ENCODE measurements around the gene FBXO39. TPM values are rescaled to one million over a fixed set of nuclear protein-coding genes. Genes with fewer than 3 reads are reported as not detected.

FBXO39 gene
- total and polyA plus RNA-seq, 4 donors = 0.32 TPM; not detected in 3

GRCh38 chr17:6753546-6753945 is 22.5 kb upstream of the FBXO39 start:
- no peak for TF ChIP-seq CTCF (IDR thresholded peaks at IDR 0.05; ENCODE audit: control extremely low read depth, extremely low read depth)
- WGBS, 2 donors = 61 to 71% methylated on average over 6 of the region's 6 CpGs
- peak overlapping the region; percentile 34 to 81 for H3K27ac ChIP-seq (ENCODE audit: low read depth in 1 of 2, low read length in 1 of 2)
- no peaks in the 10 kb centered on the region for H3K27me3 ChIP-seq (ENCODE audit: control insufficient read depth in 3 of 3, insufficient read depth in 3 of 3, low read length in 2 of 3)
- no peak overlapping the region for H3K4me3 ChIP-seq
- DNase-seq (peak; percentile 20 to 48 (median 34)), ATAC-seq (ENCODE audit: insufficient read depth, low FRiP score) (no peak)
- peaks cover 0 to 36% (median 6%) of the 10 kb centered on the region in 5 donors for H3K4me1 ChIP-seq (ENCODE audit: control insufficient read depth in 5 of 5, insufficient read depth in 5 of 5, low read length in 5 of 5)
- no peak overlapping the region for H3K9ac ChIP-seq (ENCODE audit: insufficient read depth in 1 of 2, low read length in 2 of 2)
- no peaks in the 10 kb centered on the region for H3K9me3 ChIP-seq (ENCODE audit: control insufficient read depth in 4 of 4, insufficient read depth in 3 of 4, low read length in 3 of 4)
- peaks cover 0 to 5% (median 0%) of the 10 kb centered on the region in 4 donors for H3K36me3 ChIP-seq (ENCODE audit: control insufficient read depth in 4 of 4, insufficient read depth in 4 of 4, low read length in 4 of 4)

- peak overlapping the region; percentile 85 to 97 for H3K27ac ChIP-seq (ENCODE audit: low read depth in 1 of 2, low read length in 1 of 2)
- no peak for TF ChIP-seq CTCF (IDR thresholded peaks at IDR 0.05; ENCODE audit: control extremely low read depth, extremely low read depth)
- H3K9me3 ChIP-seq (ENCODE audit: control insufficient read depth in 4 of 4, insufficient read depth in 3 of 4, low read length in 3 of 4) = no peaks in the 10 kb centered on the region
- H3K4me1 ChIP-seq (ENCODE audit: control insufficient read depth in 5 of 5, insufficient read depth in 5 of 5, low read length in 5 of 5) = peaks cover 0 to 36% (median 6%) of the 10 kb centered on the region in 5 donors
- DNase-seq (peak; percentile 69 to 80 (median 77)), ATAC-seq (ENCODE audit: insufficient read depth, low FRiP score) (no peak)
- peak overlapping the region in 1 of 2 donors; percentile 51 for H3K9ac ChIP-seq (ENCODE audit: insufficient read depth in 1 of 2, low read length in 2 of 2)
- WGBS, 2 donors = 58 to 66% methylated on average over 5 of the region's 5 CpGs
- peak overlapping the region; percentile 67 for H3K4me3 ChIP-seq
- H3K36me3 ChIP-seq (ENCODE audit: control insufficient read depth in 4 of 4, insufficient read depth in 4 of 4, low read length in 4 of 4) = peaks cover 0 to 7% (median 3%) of the 10 kb centered on the region in 4 donors
- H3K27me3 ChIP-seq (ENCODE audit: control insufficient read depth in 3 of 3, insufficient read depth in 3 of 3, low read length in 2 of 3) = no peaks in the 10 kb centered on the region
These were observed 20.7 kb upstream of the FBXO39 start for GRCh38 chr17:6755281-6755680.

- peaks cover 0 to 10% (median 4%) of the 10 kb centered on the region in 4 donors for H3K36me3 ChIP-seq (ENCODE audit: control insufficient read depth in 4 of 4, insufficient read depth in 4 of 4, low read length in 4 of 4)
- no peak for TF ChIP-seq CTCF (IDR thresholded peaks at IDR 0.05; ENCODE audit: control extremely low read depth, extremely low read depth)
- peak within 1 kb of the TSS; percentile 85 to 97 for H3K27ac ChIP-seq (ENCODE audit: low read depth in 1 of 2, low read length in 1 of 2)
- ATAC-seq (ENCODE audit: insufficient read depth, low FRiP score) (peak; percentile 29), DNase-seq (peak; percentile 28 to 67 (median 60))
- no peaks in the 10 kb centered on the region for H3K27me3 ChIP-seq (ENCODE audit: control insufficient read depth in 3 of 3, insufficient read depth in 3 of 3, low read length in 2 of 3)
- H3K4me1 ChIP-seq (ENCODE audit: control insufficient read depth in 5 of 5, insufficient read depth in 5 of 5, low read length in 5 of 5) = peaks cover 0 to 36% (median 6%) of the 10 kb centered on the region in 5 donors
- no peaks in the 10 kb centered on the region for H3K9me3 ChIP-seq (ENCODE audit: control insufficient read depth in 4 of 4, insufficient read depth in 3 of 4, low read length in 3 of 4)
- peak within 1 kb of the TSS; percentile 67 for H3K4me3 ChIP-seq
- H3K9ac ChIP-seq (ENCODE audit: insufficient read depth in 1 of 2, low read length in 2 of 2) = peak within 1 kb of the TSS; percentile 44 to 51
- WGBS, 2 donors = 3 to 7% methylated on average over 14 of the region's 14 CpGs
These were observed 20.3 kb upstream of the FBXO39 start, which contains the start of gene XAF1 for GRCh38 chr17:6755731-6756184. TSS of gene XAF1 (plus strand) at chr17:6756046. CDS start at chr17:6756079, 33 bp downstream.
